OCI-LY7 (cell line): Measurements from ENCODE around the gene EFCAB5. TPM values are rescaled to one million over a fixed set of nuclear protein-coding genes. Genes with fewer than 3 reads are reported as not detected.
A peak's percentile ranks its signal among the peaks of the same experiment; 100 is the strongest.
"Not testable (repeated sequence)": the region's sequence is repeated elsewhere in the genome, so short reads cannot be mapped to it uniquely, and the experiment has no call there.

Experiments
- BruUV-seq: library from RNA; stranded (reverse); fragments of 400-500 nt; replicated peaks from 2 replicates; lab custom pipeline; 2021; lab: Mats Ljungman, UMichigan
- CTCF ChIA-PET: fragments of 300-600 bp; sonication (Branson Sonifier 250); formaldehyde crosslinking; loops from one replicate; lab custom pipeline; 2022; ENCODE audit warnings: antibody characterized with exemption; ENCODE audit not compliant: unreplicated experiment; lab: Charles Lee
- POLR2A ChIA-PET: fragments of 300-600 bp; sonication (Branson Sonifier 250); formaldehyde crosslinking; loops from one replicate; lab custom pipeline; 2022; ENCODE audit warnings: antibody characterized with exemption; lab: Charles Lee
- DNase-seq: peaks from one replicate; pipeline ENCODE4 v3.0.0-alpha.2; 2015; ENCODE audit warnings: low spot score
- H2AFZ ChIP-seq: fragments of 200-600 bp; sonication (generic), shearing (Covaris generic); 2 replicates; pipeline ENCODE4 v1.6.1; 2014; ENCODE audit warnings: mild to moderate bottlenecking, antibody characterized with exemption, low read length, moderate library complexity
- H3K27ac ChIP-seq: fragments of 200-600 bp; sonication (generic); 2 replicates; pipeline ENCODE4 v1.5.1; 2014; ENCODE audit warnings: mixed run types, low read depth, mild to moderate bottlenecking, moderate library complexity, low read length, inconsistent platforms; ENCODE audit not compliant: poor library complexity, severe bottlenecking
- H3K36me3 ChIP-seq: fragments of 200-600 bp; sonication (generic); 2 replicates; pipeline ENCODE4 v1.6.1; 2014; ENCODE audit warnings: mild to moderate bottlenecking, antibody characterized with exemption, low read length, moderate library complexity, mixed read lengths; ENCODE audit not compliant: insufficient read depth
- H3K4me1 ChIP-seq: fragments of 200-600 bp; sonication (generic); 2 replicates; pipeline ENCODE4 v1.5.1; 2014; ENCODE audit warnings: mild to moderate bottlenecking, low read length; ENCODE audit not compliant: insufficient read depth, poor library complexity, severe bottlenecking
- H3K4me2 ChIP-seq: fragments of 200-600 bp; sonication (generic); 2 replicates; pipeline ENCODE4 v1.6.1; 2014; ENCODE audit warnings: mild to moderate bottlenecking, low read length
- H3K4me3 ChIP-seq: fragments of 200-600 bp; sonication (generic); 2 replicates; pipeline ENCODE4 v1.5.1; 2014; ENCODE audit warnings: mild to moderate bottlenecking, low read depth, low read length; ENCODE audit not compliant: poor library complexity, severe bottlenecking
- H3K79me2 ChIP-seq: fragments of 200-600 bp; sonication (generic); 2 replicates; pipeline ENCODE4 v1.6.1; 2016; ENCODE audit warnings: low read depth, mild to moderate bottlenecking, low read length, moderate library complexity, mixed read lengths; ENCODE audit not compliant: insufficient read depth
- H3K9me2 ChIP-seq: fragments of 200-600 bp; sonication (generic); 2 replicates; pipeline ENCODE4 v1.6.1; 2016; ENCODE audit warnings: mild to moderate bottlenecking, low read length, mixed read lengths; ENCODE audit not compliant: insufficient read depth
- H3K9me3 ChIP-seq: fragments of 200-600 bp; sonication (generic); 2 replicates; pipeline ENCODE4 v1.6.1; 2014; ENCODE audit warnings: mild to moderate bottlenecking, mixed run types, low read length, mixed read lengths
- H4K20me1 ChIP-seq: fragments of 200-600 bp; sonication (generic); 2 replicates; pipeline ENCODE4 v1.6.1; 2014; ENCODE audit warnings: mild to moderate bottlenecking, antibody characterized with exemption, low read length, moderate library complexity, mixed read lengths; ENCODE audit not compliant: insufficient read depth
- EZH2phosphoT487 ChIP-seq: fragments of 200-600 bp; sonication (generic); IDR thresholded peaks from 2 replicates; pipeline ENCODE4 v1.6.1; 2018; ENCODE audit warnings: low read depth, borderline replicate concordance, mild to moderate bottlenecking, mixed run types, antibody characterized with exemption, low read length, moderate library complexity, mixed read lengths
- intact Hi-C: fragments of 100-400 bp; cut with micrococcal nuclease; formaldehyde crosslinking; loops from one replicate; pipeline ENCODE4 v1.10.0; 2022; ENCODE audit not compliant: unreplicated experiment
- total RNA-seq, 2 experiments: library from RNA; depleted of rRNA in 1 of 2; stranded (reverse); fragments of >200 nt in 1 of 2; shearing (Covaris generic) in 1 of 2; gene quantifications; 2 replicates each; pipeline ENCODE4 v1.2.3, GENCODE V29; 2014 to 2022
- TF ChIP-seq, protein P1 (sequence below): fragments of 200-600 bp; sonication (generic); conservative IDR thresholded peaks from 2 replicates; pipeline ENCODE4 v1.5.1; 2014; ENCODE audit warnings: mild to moderate bottlenecking, antibody characterized with exemption, low read length, moderate library complexity, mixed read lengths

EFCAB5 gene
- total RNA-seq, 2 experiments from 2014 or later, result 1.9 to 2.2 TPM

DNA sequence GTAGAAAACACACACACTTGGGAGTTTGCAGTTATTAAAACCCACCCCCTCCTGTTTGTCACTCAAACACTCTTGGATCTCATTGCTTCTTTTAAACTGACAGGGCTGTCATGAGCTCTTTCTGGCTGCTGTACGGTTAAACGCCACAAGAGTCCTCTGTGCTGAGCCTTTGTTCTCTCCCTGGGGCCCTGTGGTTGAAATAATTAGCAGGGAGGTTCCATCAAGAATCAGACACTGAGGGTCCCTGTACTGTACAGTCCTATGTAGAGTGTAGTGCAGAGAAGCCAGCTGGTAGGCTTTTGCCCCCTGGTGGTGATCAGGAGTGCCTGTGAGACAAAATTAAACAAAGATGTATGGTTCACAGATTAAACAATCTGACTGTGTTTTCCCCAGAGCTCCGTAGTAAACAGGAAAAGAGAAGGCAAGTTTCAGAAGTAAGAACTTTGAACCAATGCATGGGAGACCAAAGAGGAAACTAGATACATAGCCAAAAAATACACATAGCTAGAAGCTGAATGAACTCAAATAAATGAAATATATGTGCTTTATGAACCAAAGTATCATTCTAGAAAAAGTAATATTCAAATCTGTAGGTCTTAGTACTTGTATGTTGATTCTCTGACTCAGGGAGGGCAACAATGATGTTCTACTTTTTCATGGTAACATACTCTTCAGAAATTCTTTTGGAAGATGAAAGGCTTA, 10.1 kb upstream of the EFCAB5 start:
- Histone ChIP-seq H3K9me2 (no peaks in the 10 kb centered on the region), H3K79me2 (peaks cover 38% of the 10 kb centered on the region), H2AFZ (peak overlapping the region; percentile 91), H3K4me2 (peak overlapping the region; percentile 97), H3K36me3 (peaks cover 19% of the 10 kb centered on the region; the same call in 1 of the 2 replicates), H3K4me3 (peak overlapping the region; percentile 84), H3K9me3 (no peaks in the 10 kb centered on the region), H4K20me1 (0 out of 2 replicates have a peak, but pooled peaks cover 14% of the 10 kb centered on the region), H3K27ac (peak overlapping the region; percentile 95), H3K4me1 (peaks cover 31% of the 10 kb centered on the region)
- DNase-seq, result peak; percentile 99
- CTCF ChIA-PET, result interaction anchor here (0.5 to 2.5 kb wide), 12 partner anchors 64 to 462 kb away, joined by 3 to 16 read pairs (median 4); no protein-coding TSS in a partner anchor
- no peak for TF ChIP-seq EZH2phosphoT487
- TF ChIP-seq, protein P1, sequence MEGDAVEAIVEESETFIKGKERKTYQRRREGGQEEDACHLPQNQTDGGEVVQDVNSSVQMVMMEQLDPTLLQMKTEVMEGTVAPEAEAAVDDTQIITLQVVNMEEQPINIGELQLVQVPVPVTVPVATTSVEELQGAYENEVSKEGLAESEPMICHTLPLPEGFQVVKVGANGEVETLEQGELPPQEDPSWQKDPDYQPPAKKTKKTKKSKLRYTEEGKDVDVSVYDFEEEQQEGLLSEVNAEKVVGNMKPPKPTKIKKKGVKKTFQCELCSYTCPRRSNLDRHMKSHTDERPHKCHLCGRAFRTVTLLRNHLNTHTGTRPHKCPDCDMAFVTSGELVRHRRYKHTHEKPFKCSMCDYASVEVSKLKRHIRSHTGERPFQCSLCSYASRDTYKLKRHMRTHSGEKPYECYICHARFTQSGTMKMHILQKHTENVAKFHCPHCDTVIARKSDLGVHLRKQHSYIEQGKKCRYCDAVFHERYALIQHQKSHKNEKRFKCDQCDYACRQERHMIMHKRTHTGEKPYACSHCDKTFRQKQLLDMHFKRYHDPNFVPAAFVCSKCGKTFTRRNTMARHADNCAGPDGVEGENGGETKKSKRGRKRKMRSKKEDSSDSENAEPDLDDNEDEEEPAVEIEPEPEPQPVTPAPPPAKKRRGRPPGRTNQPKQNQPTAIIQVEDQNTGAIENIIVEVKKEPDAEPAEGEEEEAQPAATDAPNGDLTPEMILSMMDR, result peak; percentile 98
- intact Hi-C loops, result loop anchor here (1.0 to 5.0 kb wide), 5 partner anchors 64 to 292 kb away; no protein-coding TSS in a partner anchor
- no TSS peak for BruUV-seq
- POLR2A ChIA-PET, result interaction anchor here (0.5 to 3.0 kb wide), 27 partner anchors 8 to 1556 kb away, joined by 3 to 74 read pairs (median 4); no protein-coding TSS in a partner anchor

DNA sequence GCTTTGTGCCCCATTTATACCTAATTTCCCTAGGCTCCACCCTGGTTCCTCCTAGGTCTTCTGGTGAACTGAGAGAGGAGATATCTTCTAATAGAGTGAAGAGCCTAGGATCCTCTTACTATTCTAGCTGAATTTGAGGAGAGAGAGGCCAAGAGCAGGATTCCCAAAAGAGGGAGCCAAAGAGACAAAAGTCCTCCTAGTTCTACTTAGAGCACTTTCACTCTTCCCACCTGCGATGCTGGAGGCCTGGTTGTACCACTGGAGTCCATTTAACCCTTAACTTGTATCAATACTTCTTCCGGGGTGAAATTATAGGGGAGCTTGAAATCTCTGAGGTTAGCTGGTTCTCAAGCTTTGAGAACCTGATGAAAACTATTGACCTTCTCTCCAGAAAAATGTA, 8.1 kb upstream of the EFCAB5 start:
- Histone ChIP-seq H3K36me3 (peaks cover 2% of the 10 kb centered on the region; the same call in 1 of the 2 replicates), H4K20me1 (no peaks in the 10 kb centered on the region), H3K79me2 (peaks cover 18% of the 10 kb centered on the region), H3K4me1 (peaks cover 12% of the 10 kb centered on the region), H3K4me2 (no peak overlapping the region), H2AFZ (no peak overlapping the region), H3K9me2 (no peaks in the 10 kb centered on the region), H3K9me3 (no peaks in the 10 kb centered on the region), H3K4me3 (no peak overlapping the region), H3K27ac (no peak overlapping the region)
- CTCF ChIA-PET, result interaction anchor here (0.6 kb wide), 1 partner anchor 266 kb away, joined by 4 read pairs; no protein-coding TSS in a partner anchor
- no TSS peak for BruUV-seq
- intact Hi-C loops, result loop anchor here (5.0 kb wide), 2 partner anchors 89 to 211 kb away; no protein-coding TSS in a partner anchor
- POLR2A ChIA-PET, result interaction anchor here (0.5 kb wide), 1 partner anchor 1386 kb away, joined by 3 read pairs; no protein-coding TSS in a partner anchor
- DNase-seq, result no peak
- TF ChIP-seq EZH2phosphoT487, result no peak
- TF ChIP-seq, protein P1, result peak; percentile 27; the same call in 1 of the 2 replicates

DNA sequence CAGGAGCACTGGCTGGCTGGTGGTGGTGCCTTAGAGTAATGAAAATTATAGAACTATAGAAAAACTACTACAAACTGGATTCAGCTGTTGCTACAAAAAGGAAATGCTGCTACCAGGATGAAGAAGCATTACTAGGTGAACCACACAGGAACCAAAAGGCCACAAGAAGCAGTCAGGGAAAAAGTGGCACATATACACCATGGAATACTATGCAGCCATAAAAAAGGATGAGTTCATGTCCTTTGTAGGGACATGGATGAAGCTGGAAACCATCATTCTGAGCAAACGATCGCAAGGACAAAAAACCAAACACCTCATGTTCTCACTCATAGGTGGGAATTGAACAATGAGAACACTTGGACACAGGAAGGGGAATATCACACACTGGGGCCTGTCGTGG, 5.5 kb upstream of the EFCAB5 start:
- intact Hi-C loops, BruUV-seq: not testable (repeated sequence)
- POLR2A ChIA-PET, result interaction anchor here (1.1 kb wide), 1 partner anchor 136 kb away, joined by 3 read pairs; no protein-coding TSS in a partner anchor

More for the DNA sequence above, 5.5 kb upstream of the EFCAB5 start:
- H3K4me2 ChIP-seq, DNase-seq, H3K4me1 ChIP-seq, H3K9me3 ChIP-seq, H3K27ac ChIP-seq, H2AFZ ChIP-seq, H3K79me2 ChIP-seq, CTCF ChIA-PET, H4K20me1 ChIP-seq, H3K4me3 ChIP-seq, H3K36me3 ChIP-seq, H3K9me2 ChIP-seq: not testable (repeated sequence)
